Measurements from ENCODE around the gene ARVCF.

DNA sequence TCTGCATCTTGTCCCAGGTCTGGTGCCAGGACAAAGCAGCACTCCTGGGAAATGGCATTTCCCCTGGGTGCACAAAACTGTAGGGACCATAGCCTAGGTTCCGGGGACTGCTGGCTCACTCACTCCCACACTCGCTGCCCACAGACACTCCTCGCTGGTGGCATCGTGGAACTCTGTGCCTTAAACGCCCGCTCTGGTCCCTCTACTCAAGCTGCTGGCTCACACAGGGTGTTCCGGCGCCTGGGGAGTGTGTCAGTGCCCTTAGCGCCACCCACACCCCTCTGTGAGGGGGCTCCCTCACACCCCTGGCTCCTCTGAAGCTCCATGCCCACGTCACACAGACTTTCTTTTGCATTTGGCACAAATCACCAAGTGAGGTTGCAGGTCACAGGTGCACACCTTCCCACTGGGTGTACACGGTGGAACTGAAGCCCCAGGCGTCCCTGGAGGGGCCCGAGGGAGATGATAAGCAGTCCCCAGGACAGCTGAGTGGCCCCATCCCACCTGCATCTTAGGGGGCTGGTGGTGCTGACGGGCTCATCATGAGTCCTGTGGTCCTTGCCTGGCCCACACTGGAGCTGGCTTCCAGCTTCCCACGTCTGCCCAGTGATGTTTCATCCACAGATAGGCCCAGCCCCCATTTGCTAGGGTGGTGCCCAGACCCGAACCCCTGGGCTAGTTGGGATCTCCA is 40.2 kb upstream of the ARVCF start:
- no peak for TF ChIP-seq CTCF (IDR thresholded peaks at IDR 0.05)
- TF ChIP-seq SMC3 (IDR thresholded peaks at IDR 0.05; ENCODE audit: low read depth, low read length) = no peak
- no peak for TF ChIP-seq GATA2 (CRISPR knock-in tag; IDR thresholded peaks at IDR 0.05)
- no peak for TF ChIP-seq REST (IDR thresholded peaks at IDR 0.05; ENCODE audit: low read depth, low read length)

Data from SK-N-SH (cell line).